Stimulated activated CD8-positive, alpha-beta memory T cell treated with anti-CD3 and anti-CD28 coated beads, Interleukin-4, amount 100 ng/mL, for 48 hours (primary cell): ENCODE data around the gene ARHGEF37.
"Not testable (repeated sequence)": the region's sequence is repeated elsewhere in the genome, so short reads cannot be mapped to it uniquely, and the experiment has no call there.

ENCODE experiments used
- DNase-seq: peaks from one replicate; pipeline ENCODE4 v3.0.0-alpha.2; 2020

Gene ARHGEF37

GRCh38 chr5:149564542-149565140, 16.7 kb upstream of the ARHGEF37 start:
- DNase-seq: peak; percentile 37

- DNase-seq: no peak
Measured at GRCh38 chr5:149567226-149567625, 14.1 kb upstream of the ARHGEF37 start.

DNA sequence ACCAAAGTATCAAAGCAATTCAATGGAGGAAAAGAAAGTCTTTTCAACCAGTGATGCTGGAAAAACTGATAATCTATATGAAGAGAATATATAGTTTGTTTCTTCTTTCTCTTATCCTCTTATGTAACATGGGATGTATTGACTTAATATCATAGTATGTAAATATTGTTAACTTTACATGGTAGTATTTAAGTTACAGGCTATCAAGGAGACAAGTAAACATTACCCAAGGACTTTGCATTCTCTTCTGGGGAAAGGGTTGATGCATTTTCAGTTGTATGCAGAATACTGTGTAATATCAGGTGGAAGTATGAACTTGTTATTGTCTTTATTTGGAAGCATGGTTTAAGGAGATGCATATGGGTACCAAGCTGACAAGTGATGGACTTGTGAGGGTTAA, 9.1 kb upstream of the ARHGEF37 start:
- no peak for DNase-seq

DNA sequence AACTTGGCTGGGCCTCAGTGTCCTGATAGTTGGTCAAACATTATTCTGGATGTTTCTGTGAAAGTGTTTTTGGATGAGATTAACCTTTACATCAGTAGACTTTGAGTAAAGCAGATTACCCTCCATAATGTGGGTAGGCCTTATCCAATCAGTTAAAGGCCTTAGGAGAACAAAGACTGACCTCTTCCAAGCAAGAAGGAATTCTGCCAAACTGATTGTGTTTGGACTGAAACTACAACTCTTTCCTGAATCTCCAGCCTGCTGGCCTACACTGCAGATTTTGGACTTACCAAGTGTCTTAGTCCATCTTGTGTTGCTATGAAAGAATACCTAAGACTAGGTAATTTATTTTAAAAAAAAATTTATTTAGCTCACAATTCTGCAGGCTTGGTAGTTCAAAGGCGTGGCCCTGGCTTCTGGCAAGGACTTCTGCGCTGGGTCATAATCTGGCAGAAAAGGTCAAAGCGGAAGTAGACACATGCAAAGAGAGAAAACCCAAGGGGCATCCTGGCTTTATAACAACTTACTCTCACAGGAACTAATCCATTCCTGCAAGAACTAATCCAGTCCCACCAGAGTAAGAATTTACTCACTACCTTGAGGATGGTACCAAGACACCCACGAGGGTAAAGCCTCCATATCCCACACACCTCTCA, 8.6 kb upstream of the ARHGEF37 start:
- no peak for DNase-seq

GRCh38 chr5:149575131-149575530, 6.2 kb upstream of the ARHGEF37 start:
- no peak for DNase-seq

DNA sequence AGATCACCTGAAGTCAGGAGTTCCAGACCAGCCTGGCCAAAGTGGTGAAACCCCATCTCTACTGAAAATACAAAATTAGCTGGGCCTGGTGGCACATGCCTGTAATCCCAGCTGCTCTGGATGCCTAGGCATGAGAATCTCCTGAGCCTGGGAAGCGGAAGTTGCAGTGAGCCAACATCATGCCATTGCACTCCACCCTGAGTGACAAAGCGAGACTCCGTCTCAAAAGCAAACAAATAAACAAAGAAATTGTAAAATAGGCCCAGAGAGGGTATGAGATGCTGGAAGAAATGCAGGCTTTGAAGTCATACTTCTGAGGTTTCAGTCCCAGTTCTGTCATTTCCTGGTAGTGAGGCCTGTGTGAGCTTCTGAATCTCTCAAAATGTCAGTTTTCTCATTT, 5.3 kb upstream of the ARHGEF37 start:
- DNase-seq: no peak

DNA sequence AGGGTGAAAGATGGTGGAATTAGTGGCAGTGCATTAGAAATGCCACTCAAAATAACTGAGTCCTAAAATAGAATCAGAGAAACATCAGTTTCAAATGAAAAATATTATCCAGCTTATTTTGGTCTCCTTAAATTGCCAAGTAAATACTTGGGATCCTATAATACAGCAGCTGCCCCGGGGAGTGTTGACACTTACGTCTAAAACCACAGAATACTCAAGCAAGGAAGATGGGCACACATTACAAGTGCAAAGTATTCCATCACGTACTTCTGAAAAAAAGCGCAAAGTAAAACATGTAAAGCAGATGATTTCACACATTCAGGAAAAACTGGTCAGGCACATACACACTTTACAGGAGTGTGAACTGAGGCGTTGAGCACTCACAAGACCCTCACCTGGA, 2.4 kb upstream of the ARHGEF37 start:
- no peak for DNase-seq

DNA sequence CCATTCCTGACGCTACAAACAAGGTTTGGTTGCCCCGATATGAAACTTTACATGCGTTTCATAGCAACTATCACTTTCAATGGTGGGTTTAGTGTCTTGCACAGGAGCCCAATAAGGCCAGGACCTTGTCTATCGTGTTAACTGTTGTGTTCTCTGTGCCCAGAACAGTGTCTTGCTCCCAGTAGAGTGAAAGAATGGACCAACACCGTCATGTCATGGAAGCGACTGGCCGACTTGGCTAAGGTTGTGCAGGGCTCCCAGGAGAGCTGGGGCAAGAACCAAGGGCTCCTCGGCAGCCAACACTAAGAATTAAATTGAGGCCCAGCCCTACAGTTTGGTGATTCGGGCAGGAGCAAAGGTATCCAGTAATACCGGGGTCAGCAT, 498 bp upstream of the ARHGEF37 start:
- no peak for DNase-seq

GRCh38 chr5:149581931-149582768, 852 bp downstream of the ARHGEF37 start:
- DNase-seq: no peak

DNA sequence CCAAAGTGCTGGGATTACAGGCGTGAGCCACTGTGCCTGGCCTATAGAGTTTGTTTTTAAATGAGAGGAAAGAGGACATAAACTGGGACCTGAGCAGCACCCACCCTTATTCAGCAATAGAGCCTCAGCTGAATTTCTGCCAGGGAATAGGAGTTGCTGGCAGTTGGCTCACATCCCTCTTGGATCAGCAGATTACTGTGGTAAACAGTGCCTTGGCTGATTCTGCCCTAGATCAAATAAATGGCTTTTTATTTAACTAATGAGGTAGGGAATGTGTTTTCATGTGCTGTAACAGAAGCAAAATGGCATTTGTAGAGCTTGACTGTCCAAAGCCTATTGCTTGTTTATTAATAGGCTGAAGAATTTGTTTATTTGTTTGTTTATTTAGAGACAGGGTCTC, 2.1 kb downstream of the ARHGEF37 start:
- DNase-seq: no peak

- no peak for DNase-seq
Measured at GRCh38 chr5:149584121-149584520, 2.8 kb downstream of the ARHGEF37 start.

- no peak for DNase-seq
Measured at GRCh38 chr5:149585910-149586309, 4.6 kb downstream of the ARHGEF37 start.

DNA sequence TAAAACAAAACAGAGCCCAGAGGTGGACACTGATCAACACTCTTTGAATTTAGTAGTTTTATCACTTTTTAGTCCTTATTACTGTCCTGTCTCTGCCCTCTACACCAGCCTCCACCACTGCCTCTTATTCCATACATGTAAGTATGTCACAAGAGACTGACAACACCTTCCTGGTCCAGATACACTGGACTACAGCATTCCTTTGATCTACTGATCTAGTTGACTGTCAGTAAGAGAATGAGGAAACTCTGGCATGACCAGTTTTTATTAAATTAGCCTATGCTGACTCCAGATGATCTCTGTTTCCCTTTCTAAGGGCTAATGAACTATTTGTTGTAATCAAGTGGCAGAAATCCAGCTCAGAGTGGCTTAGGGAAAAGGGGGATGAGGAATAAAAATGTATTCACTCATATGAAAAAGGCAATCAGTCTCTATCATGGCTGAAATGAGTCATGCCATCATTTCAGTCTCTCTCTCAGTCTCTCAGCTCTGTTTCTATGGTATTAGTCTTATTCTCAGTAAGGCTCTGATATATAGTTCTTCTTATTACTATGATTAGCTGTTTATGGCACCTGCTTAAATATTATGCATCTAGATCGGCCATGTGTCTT, 5.5 kb downstream of the ARHGEF37 start:
- no peak for DNase-seq

- DNase-seq: no peak
Measured at GRCh38 chr5:149588936-149589335, 7.6 kb downstream of the ARHGEF37 start.

DNA sequence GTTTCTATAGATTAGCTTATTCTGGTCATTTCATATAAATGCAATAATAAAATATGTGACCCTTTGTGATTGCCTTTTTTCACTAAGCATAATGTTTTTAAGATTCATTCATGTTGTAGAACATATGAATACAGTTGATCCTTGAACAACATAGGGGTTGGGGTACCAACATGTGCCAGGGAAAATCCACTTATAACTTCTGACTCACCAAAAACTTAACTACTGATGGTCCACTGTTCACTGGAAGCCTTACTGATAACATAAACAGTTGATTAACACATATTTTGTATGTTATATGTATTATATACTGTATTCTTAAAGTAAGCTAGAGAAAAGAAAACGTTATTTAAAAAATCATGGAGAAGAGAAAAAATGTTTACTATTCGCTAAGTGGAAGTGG, 12.1 kb downstream of the ARHGEF37 start:
- DNase-seq: no peak

DNA sequence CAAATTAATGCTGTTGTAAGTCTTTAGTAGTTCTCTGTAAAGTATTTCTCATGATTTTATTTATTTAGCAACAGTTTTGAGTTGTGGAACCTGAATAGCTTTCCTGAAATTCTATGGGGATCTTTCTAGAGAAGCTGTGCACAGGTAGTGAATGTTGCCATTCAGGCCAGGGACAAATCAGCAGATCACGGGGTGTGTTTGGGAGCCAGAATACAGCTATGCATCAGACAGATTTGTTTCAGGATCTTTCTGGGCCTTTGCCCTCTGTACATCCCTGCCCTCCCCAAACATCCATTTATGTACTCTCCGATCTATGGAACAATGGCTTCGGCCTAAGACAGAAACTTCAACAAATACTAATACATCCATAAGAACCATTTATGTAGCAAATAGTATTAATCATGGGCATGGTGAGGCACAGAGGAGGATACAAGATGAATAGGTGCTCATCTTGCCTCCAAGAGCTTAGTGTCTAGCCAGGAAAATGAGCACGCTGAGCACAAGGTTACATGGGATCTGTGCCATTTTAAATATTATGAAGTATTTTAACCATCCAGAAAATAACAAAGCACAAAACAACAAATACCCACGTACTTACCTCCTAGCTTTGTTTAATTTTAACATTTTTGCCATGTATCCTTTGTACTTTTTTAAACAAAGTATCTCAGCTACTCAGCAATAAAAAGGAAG, 13.1 kb downstream of the ARHGEF37 start:
- no peak for DNase-seq

- DNase-seq: not testable (repeated sequence)
Measured at GRCh38 chr5:149595105-149595504, 13.8 kb downstream of the ARHGEF37 start.

GRCh38 chr5:149596712-149597111, 15.4 kb downstream of the ARHGEF37 start:
- DNase-seq: no peak

- DNase-seq: no peak
Measured at GRCh38 chr5:149597618-149598017, 16.3 kb downstream of the ARHGEF37 start.

- DNase-seq: not testable (repeated sequence)
Measured at GRCh38 chr5:149598234-149598633, 16.9 kb downstream of the ARHGEF37 start.

- DNase-seq: no peak
Measured at GRCh38 chr5:149598966-149599365, 17.7 kb downstream of the ARHGEF37 start.

DNA sequence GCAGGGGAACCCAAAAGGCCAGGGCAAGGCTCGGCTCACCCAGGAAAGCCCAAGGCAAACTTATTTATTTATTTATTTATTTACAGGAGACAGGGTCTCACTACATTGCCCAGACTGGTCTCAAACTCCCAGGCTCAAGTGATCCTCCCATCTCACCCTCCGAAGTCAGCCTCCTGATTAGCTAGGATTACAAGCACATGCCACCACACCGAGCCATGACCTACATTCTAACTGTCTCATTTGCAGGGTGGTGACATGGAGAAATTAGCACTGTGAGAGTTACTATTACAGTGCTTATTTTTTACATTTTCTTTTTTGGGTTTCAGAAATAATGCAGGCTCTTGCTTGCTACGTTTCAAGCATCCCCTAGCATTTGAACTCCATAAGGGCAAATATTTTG, 18.1 kb downstream of the ARHGEF37 start:
- no peak for DNase-seq

GRCh38 chr5:149600932-149601331, 19.6 kb downstream of the ARHGEF37 start:
- DNase-seq: no peak
